Fibroblast of villous mesenchyme (primary cell): ENCODE results near the gene CMIP. TPM values are rescaled to one million over a fixed set of nuclear protein-coding genes. Genes with fewer than 3 reads are reported as not detected.

Source experiments
- DNase-seq: peaks from one replicate; pipeline ENCODE4 v3.0.0-alpha.2; 2010; ENCODE audit warnings: low read depth
- H3K4me3 ChIP-seq: 2 replicates; pipeline ENCODE4 v1.5.1; 2011; ENCODE audit warnings: low read depth, mild to moderate bottlenecking, low read length
- CTCF ChIP-seq: IDR thresholded peaks from 2 replicates; pipeline ENCODE4 v1.5.1; 2012; ENCODE audit warnings: low read depth, mild to moderate bottlenecking, low read length; ENCODE audit not compliant: insufficient read depth
- total RNA-seq: library from RNA; depleted of rRNA; stranded (reverse); fragments of >200 nt; gene quantifications from 2 replicates; pipeline ENCODE4 v1.2.3, GENCODE V29; 2012

CMIP gene
- total RNA-seq, 1 donor: 7.8 TPM

- no peak overlapping the region for H3K4me3 ChIP-seq
- no peak for DNase-seq
- no peak for TF ChIP-seq CTCF
These were observed 191.8 kb downstream of the CMIP start for GRCh38 chr16:81636298-81636993.

- no peak overlapping the region for H3K4me3 ChIP-seq
- DNase-seq: no peak
- TF ChIP-seq CTCF: no peak
These were observed 193.0 kb downstream of the CMIP start for GRCh38 chr16:81637336-81638235.

GRCh38 chr16:81638286-81638945, 193.8 kb downstream of the CMIP start:
- no peak overlapping the region for H3K4me3 ChIP-seq
- TF ChIP-seq CTCF: no peak
- no peak for DNase-seq

DNA sequence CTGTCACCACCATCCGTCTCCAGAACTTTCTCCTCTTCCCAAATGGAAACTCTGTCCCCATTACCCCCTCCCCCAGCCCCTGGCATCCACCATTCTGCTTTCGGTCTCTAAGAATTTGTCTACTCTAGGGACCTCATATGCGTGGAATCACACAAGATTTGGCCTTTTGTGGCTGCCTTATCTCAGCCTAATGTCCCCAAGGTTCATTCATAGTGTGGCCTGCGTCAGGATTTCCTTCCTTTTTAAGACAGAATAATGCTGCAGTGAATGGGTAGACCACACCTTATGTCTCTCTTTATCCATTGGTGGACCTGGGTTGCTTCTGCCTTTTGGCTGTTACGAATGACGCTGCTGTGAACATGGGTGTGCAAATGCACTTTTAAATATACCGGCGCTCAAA, 194.7 kb downstream of the CMIP start:
- no peak for DNase-seq
- no peak for TF ChIP-seq CTCF
- no peak overlapping the region for H3K4me3 ChIP-seq

GRCh38 chr16:81639931-81640680, 195.5 kb downstream of the CMIP start:
- no peak overlapping the region for H3K4me3 ChIP-seq
- DNase-seq: no peak
- TF ChIP-seq CTCF: no peak

DNA sequence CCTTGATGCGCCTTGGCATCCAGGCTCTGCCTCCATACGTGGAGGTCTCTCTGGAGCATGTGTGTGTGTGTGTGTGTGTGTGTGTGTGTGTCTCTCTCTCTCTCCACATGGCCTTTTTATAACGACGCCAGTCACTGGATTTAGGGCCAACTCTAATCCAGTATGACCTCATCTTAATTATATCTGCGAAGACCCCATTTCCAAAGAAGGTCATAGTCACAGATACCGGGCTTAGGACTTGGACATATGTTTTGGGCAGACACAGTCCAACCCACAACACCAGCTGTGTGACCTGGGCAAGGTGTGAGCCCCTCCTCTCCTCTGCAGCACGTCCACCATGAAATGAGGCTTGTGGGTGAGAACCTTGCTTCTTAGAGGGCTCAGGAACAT, 196.1 kb downstream of the CMIP start:
- DNase-seq: no peak
- H3K4me3 ChIP-seq: no peak overlapping the region
- TF ChIP-seq CTCF: no peak
